Measurements from ENCODE around the gene MIDN. TPM values are rescaled to one million over a fixed set of nuclear protein-coding genes. Genes with fewer than 3 reads are reported as not detected.

Gene MIDN
- total and polyA plus RNA-seq, 2 experiments from 2014 or later = 30.1 to 98.4 TPM

DNA sequence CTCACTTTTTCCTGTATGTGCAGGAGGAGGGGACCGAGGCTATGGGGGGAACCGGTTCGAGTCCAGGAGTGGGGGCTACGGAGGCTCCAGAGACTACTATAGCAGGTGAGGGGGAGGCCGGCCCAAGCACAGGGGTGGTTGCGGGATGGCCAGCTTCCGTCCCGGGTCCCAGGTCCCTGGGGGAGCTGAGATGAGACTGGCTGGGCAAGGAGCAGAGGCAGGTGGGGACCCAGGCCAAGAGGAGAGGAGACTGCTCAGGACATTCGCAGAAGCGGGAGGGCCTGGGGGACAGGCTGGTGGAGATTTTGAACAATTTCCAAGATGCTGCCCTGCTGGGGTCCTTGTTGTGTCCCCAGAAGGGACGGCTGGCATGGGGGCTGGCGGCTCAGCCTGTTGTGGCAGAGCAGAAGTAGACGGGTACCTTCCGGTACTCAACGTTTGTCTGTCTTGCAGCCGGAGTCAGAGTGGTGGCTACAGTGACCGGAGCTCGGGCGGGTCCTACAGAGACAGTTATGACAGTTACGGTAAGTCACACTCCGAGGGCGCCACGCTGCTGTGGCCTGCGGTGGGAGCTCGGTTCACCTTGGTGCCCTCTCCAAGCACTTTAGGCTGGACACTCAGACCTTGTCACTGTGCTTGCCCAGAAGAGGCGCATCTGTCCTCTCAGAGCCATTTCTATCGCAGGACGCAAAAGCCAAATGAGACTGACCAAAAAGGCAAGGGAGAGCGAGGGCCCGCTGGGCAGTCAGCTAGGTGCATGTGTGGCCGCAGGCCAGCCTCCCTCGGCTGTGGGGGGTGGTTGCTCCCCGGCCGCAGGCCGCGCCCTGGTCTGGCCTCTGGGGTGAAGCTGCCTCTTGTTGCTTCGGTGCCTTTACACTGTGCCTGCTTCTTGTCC is 23.4 kb downstream of the MIDN start:
- TF ChIP-seq EZH2phosphoT487 (IDR thresholded peaks at IDR 0.05; ENCODE audit: low read depth, severe bottlenecking, unreplicated experiment) = no peak
- no peak for TF ChIP-seq CTCF (IDR thresholded peaks at IDR 0.05; ENCODE audit: poor library complexity)
- TF ChIP-seq EZH2 (IDR thresholded peaks at IDR 0.05; ENCODE audit: borderline replicate concordance) = no peak
- Histone ChIP-seq H3K79me2 (peaks cover 79% of the 10 kb centered on the region), H3K4me1 (ENCODE audit: insufficient read depth) (peaks cover 55% of the 10 kb centered on the region), H2AFZ (no peak overlapping the region), H3K4me2 (peak overlapping the region; percentile 98), H3K9me2 (replicated peaks; ENCODE audit: insufficient read depth) (no peaks in the 10 kb centered on the region), H4K20me1 (ENCODE audit: insufficient read depth, poor library complexity, severe bottlenecking) (peaks cover 50% of the 10 kb centered on the region), H3K27ac (peak overlapping the region; percentile 93), H3K9me3 (ENCODE audit: low read depth) (no peaks in the 10 kb centered on the region), H3K36me3 (replicated peaks; ENCODE audit: insufficient read depth, low read depth) (peaks cover 5% of the 10 kb centered on the region), H3K27me3 (no peaks in the 10 kb centered on the region), H3K4me3 (no peak overlapping the region)
- 93% methylated on average over 33 of the region's 37 CpGs for WGBS (ENCODE audit: low lambda C conversion rate, missing lambda C conversion rate)
- DNase-seq (ENCODE audit: low spot score) = no peak

- Histone ChIP-seq H3K79me2 (peaks cover 77% of the 10 kb centered on the region), H2AFZ (no peak overlapping the region), H3K4me2 (no peak overlapping the region), H4K20me1 (ENCODE audit: insufficient read depth, poor library complexity, severe bottlenecking) (peaks cover 50% of the 10 kb centered on the region), H3K4me1 (ENCODE audit: insufficient read depth) (peaks cover 51% of the 10 kb centered on the region), H3K36me3 (replicated peaks; ENCODE audit: insufficient read depth, low read depth) (peaks cover 5% of the 10 kb centered on the region), H3K9me3 (ENCODE audit: low read depth) (no peaks in the 10 kb centered on the region), H3K27me3 (no peaks in the 10 kb centered on the region), H3K9me2 (replicated peaks; ENCODE audit: insufficient read depth) (no peaks in the 10 kb centered on the region), H3K4me3 (no peak overlapping the region), H3K27ac (no peak overlapping the region)
- DNase-seq (ENCODE audit: low spot score) = no peak
- WGBS (ENCODE audit: low lambda C conversion rate, missing lambda C conversion rate) = 90% methylated on average over 33 of the region's 33 CpGs
- TF ChIP-seq EZH2 (IDR thresholded peaks at IDR 0.05; ENCODE audit: borderline replicate concordance) = no peak
- TF ChIP-seq CTCF (IDR thresholded peaks at IDR 0.05; ENCODE audit: poor library complexity) = no peak
- no peak for TF ChIP-seq EZH2phosphoT487 (IDR thresholded peaks at IDR 0.05; ENCODE audit: low read depth, severe bottlenecking, unreplicated experiment)
These were observed 24.3 kb downstream of the MIDN start for GRCh38 chr19:1272423-1273262.

GRCh38 chr19:1273263-1274041 is 25.1 kb downstream of the MIDN start:
- Histone ChIP-seq H3K9me3 (ENCODE audit: low read depth) (no peaks in the 10 kb centered on the region), H3K4me3 (no peak overlapping the region), H3K79me2 (peaks cover 69% of the 10 kb centered on the region), H4K20me1 (ENCODE audit: insufficient read depth, poor library complexity, severe bottlenecking) (peaks cover 50% of the 10 kb centered on the region), H3K36me3 (replicated peaks; ENCODE audit: insufficient read depth, low read depth) (peaks cover 5% of the 10 kb centered on the region), H3K9me2 (replicated peaks; ENCODE audit: insufficient read depth) (no peaks in the 10 kb centered on the region), H3K27ac (peak overlapping the region; percentile 99), H3K4me2 (no peak overlapping the region), H2AFZ (no peak overlapping the region), H3K4me1 (ENCODE audit: insufficient read depth) (peaks cover 43% of the 10 kb centered on the region), H3K27me3 (no peaks in the 10 kb centered on the region)
- no peak for TF ChIP-seq EZH2phosphoT487 (IDR thresholded peaks at IDR 0.05; ENCODE audit: low read depth, severe bottlenecking, unreplicated experiment)
- no peak for TF ChIP-seq CTCF (IDR thresholded peaks at IDR 0.05; ENCODE audit: poor library complexity)
- TF ChIP-seq EZH2 (IDR thresholded peaks at IDR 0.05; ENCODE audit: borderline replicate concordance) = no peak
- WGBS (ENCODE audit: low lambda C conversion rate, missing lambda C conversion rate) = 92% methylated on average over 25 of the region's 25 CpGs
- no peak for DNase-seq (ENCODE audit: low spot score)

All from hepatocyte (in vitro differentiated cells).